K562 (cell line): ENCODE measurements around the gene NCAPG2. TPM values are rescaled to one million over a fixed set of nuclear protein-coding genes. Genes with fewer than 3 reads are reported as not detected.

Source experiments
- FOXM1 ChIP-seq, 2 experiments: fragments of 450-650 bp in 1 of 2; sonication (generic) in 1 of 2; formaldehyde crosslinking in 1 of 2; IDR thresholded peaks; 2 replicates each; pipeline versions ENCODE4 v1.6.1 to v1.9.0; 2017 to 2022; ENCODE audit warnings: low read depth in 2 of 2, mild to moderate bottlenecking in 2 of 2, missing genetic modification reagents in 1 of 2, moderate library complexity in 1 of 2
- GATAD2A ChIP-seq: fragments of 450-650 bp; IDR thresholded peaks from 2 replicates; pipeline ENCODE4 v1.6.1; 2017
- NFYB ChIP-seq: IDR thresholded peaks from 2 replicates; pipeline ENCODE4 v1.6.1; 2011; ENCODE audit warnings: mild to moderate bottlenecking, moderate library complexity; ENCODE audit not compliant: insufficient read length; ENCODE audit errors: extremely low read depth
- NR1H2 ChIP-seq: sonication (generic); formaldehyde crosslinking; IDR thresholded peaks from 2 replicates; pipeline ENCODE4 v1.4.0; 2020; ENCODE audit warnings: mild to moderate bottlenecking, missing genetic modification reagents
- NR2C2 ChIP-seq, 2 experiments: fragments of 200-800 bp in 1 of 2; sonication (Bioruptor generic) in 1 of 2; sonication (generic) in 1 of 2; formaldehyde crosslinking in 1 of 2; IDR thresholded peaks; 2 replicates each; pipeline versions ENCODE4 v1.6.1 to v1.8.0; 2016 to 2022; ENCODE audit warnings: mild to moderate bottlenecking in 1 of 2, missing compliant biosample characterization in 1 of 2, missing genetic modification characterization in 1 of 2, missing genetic modification reagents in 1 of 2
- RBBP5 ChIP-seq: fragments of 200-600 bp; sonication (generic); IDR thresholded peaks from 2 replicates; pipeline ENCODE4 v1.6.1; 2012; ENCODE audit warnings: borderline replicate concordance, mild to moderate bottlenecking, low read length, control low read depth, inconsistent platforms; ENCODE audit not compliant: insufficient read depth, poor library complexity, severe bottlenecking
- TGIF2 ChIP-seq: sonication (generic); formaldehyde crosslinking; IDR thresholded peaks from 2 replicates; pipeline ENCODE4 v1.8.1; 2022; ENCODE audit warnings: mild to moderate bottlenecking, missing genetic modification reagents, moderate library complexity
- polyA plus RNA-seq, 8 experiments: library from polyadenylated mRNA; depleted of rRNA in 4 of 8; stranded (reverse) in 5 of 8; unstranded in 3 of 8; fragments of >200 nt; fragmentation: Nextera tagmentation in 2 of 8; fragmentation: Illumina TruSeq in 1 of 8; extraction: Ambion mirVana in 2 of 8; extraction: Trizol in 1 of 8; gene quantifications; 2 replicates each; pipeline versions ENCODE4 v1.2.1 to v1.2.3, GENCODE V29; 2011 to 2014; ENCODE audit warnings: inconsistent platforms in 1 of 8, missing spikeins in 1 of 8
- total RNA-seq, 7 experiments: library from RNA; depleted of rRNA in 6 of 7; stranded (reverse); fragments of >200 nt in 6 of 7; fragmentation: Illumina TruSeq in 2 of 7; extraction: Trizol in 2 of 7; gene quantifications; 2 replicates each; pipeline versions ENCODE4 v1.2.1 to v1.2.3, GENCODE V29; 2011 to 2021; ENCODE audit warnings: low replicate concordance in 1 of 7
- TF ChIP-seq, protein P1 (sequence below): sonication (generic); formaldehyde crosslinking; IDR thresholded peaks from 2 replicates; pipeline ENCODE4 v1.9.0; 2022; ENCODE audit warnings: mild to moderate bottlenecking, missing genetic modification reagents
- TF ChIP-seq, protein P2 (sequence below), 2 experiments: fragments of 450-650 bp in 1 of 2; IDR thresholded peaks; 2 replicates each; pipeline ENCODE4 v1.6.1; 2011 to 2017; ENCODE audit warnings: low read depth in 2 of 2, antibody characterized with exemption in 1 of 2, borderline replicate concordance in 1 of 2, low read length in 1 of 2, mild to moderate bottlenecking in 1 of 2, mixed read lengths in 1 of 2; ENCODE audit not compliant: control insufficient read depth in 1 of 2
- TF ChIP-seq, protein P3 (sequence below): fragments of 450-650 bp; IDR thresholded peaks from 2 replicates; pipeline ENCODE4 v1.6.1; 2018; ENCODE audit not compliant: partially characterized antibody

Gene NCAPG2
- total and polyA plus RNA-seq, 9 of the 15 experiments (the other 6 are each of a cell fraction or from before 2014, with no cell fraction given): 21.5 to 127 (median 86.1) TPM

DNA sequence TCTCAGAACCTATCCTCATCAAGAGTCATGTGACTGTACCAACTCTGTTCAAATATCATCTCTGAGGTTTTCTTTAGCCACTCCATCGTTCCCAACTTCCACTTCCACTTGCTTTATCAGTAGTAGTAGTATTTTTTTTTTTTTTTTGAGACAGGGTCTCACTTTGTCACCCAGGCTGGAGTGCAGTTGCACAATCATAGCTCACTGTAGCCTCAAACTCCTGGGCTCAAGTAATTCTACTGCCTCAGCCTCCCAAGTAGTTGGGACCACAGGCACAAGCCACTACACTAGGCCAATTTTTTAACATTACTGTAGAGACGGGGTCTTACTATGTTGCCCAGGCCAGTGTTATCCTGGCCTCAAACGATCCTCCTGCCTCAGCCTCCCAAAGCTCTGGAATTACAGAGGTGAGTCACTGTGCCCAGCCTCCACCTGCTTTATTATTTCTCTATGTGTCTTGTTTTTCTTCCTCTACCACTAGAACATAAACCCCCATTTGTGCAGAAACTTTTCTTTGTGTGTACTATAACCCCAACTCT, 5.9 kb downstream of the NCAPG2 start (continued):
- TF ChIP-seq RBBP5 (no peak), NFYB (no peak), TGIF2 (CRISPR knock-in tag) (no peak), NR2C2 (CRISPR knock-in tag; IDR thresholded peaks at IDR 0.05) (no peak), NR2C2 (tag; IDR thresholded peaks at IDR 0.05) (no peak), FOXM1 (IDR thresholded peaks at IDR 0.05; ENCODE audit: low read depth) (no peak), FOXM1 (CRISPR knock-in tag; IDR thresholded peaks at IDR 0.05; ENCODE audit: low read depth) (no peak), NR1H2 (CRISPR knock-in tag) (no peak), GATAD2A (no peak)
- TF ChIP-seq, protein P1, sequence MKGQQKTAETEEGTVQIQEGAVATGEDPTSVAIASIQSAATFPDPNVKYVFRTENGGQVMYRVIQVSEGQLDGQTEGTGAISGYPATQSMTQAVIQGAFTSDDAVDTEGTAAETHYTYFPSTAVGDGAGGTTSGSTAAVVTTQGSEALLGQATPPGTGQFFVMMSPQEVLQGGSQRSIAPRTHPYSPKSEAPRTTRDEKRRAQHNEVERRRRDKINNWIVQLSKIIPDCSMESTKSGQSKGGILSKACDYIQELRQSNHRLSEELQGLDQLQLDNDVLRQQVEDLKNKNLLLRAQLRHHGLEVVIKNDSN (CRISPR knock-in tag): peak; percentile 34; the same call in 1 of the 2 replicates
- TF ChIP-seq, protein P2, sequence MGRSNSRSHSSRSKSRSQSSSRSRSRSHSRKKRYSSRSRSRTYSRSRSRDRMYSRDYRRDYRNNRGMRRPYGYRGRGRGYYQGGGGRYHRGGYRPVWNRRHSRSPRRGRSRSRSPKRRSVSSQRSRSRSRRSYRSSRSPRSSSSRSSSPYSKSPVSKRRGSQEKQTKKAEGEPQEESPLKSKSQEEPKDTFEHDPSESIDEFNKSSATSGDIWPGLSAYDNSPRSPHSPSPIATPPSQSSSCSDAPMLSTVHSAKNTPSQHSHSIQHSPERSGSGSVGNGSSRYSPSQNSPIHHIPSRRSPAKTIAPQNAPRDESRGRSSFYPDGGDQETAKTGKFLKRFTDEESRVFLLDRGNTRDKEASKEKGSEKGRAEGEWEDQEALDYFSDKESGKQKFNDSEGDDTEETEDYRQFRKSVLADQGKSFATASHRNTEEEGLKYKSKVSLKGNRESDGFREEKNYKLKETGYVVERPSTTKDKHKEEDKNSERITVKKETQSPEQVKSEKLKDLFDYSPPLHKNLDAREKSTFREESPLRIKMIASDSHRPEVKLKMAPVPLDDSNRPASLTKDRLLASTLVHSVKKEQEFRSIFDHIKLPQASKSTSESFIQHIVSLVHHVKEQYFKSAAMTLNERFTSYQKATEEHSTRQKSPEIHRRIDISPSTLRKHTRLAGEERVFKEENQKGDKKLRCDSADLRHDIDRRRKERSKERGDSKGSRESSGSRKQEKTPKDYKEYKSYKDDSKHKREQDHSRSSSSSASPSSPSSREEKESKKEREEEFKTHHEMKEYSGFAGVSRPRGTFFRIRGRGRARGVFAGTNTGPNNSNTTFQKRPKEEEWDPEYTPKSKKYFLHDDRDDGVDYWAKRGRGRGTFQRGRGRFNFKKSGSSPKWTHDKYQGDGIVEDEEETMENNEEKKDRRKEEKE (IDR thresholded peaks at IDR 0.05; ENCODE audit: borderline replicate concordance in 1 of 2, control insufficient read depth in 1 of 2, low read depth in 2 of 2, low read length in 1 of 2): no peak
- TF ChIP-seq, protein P3, sequence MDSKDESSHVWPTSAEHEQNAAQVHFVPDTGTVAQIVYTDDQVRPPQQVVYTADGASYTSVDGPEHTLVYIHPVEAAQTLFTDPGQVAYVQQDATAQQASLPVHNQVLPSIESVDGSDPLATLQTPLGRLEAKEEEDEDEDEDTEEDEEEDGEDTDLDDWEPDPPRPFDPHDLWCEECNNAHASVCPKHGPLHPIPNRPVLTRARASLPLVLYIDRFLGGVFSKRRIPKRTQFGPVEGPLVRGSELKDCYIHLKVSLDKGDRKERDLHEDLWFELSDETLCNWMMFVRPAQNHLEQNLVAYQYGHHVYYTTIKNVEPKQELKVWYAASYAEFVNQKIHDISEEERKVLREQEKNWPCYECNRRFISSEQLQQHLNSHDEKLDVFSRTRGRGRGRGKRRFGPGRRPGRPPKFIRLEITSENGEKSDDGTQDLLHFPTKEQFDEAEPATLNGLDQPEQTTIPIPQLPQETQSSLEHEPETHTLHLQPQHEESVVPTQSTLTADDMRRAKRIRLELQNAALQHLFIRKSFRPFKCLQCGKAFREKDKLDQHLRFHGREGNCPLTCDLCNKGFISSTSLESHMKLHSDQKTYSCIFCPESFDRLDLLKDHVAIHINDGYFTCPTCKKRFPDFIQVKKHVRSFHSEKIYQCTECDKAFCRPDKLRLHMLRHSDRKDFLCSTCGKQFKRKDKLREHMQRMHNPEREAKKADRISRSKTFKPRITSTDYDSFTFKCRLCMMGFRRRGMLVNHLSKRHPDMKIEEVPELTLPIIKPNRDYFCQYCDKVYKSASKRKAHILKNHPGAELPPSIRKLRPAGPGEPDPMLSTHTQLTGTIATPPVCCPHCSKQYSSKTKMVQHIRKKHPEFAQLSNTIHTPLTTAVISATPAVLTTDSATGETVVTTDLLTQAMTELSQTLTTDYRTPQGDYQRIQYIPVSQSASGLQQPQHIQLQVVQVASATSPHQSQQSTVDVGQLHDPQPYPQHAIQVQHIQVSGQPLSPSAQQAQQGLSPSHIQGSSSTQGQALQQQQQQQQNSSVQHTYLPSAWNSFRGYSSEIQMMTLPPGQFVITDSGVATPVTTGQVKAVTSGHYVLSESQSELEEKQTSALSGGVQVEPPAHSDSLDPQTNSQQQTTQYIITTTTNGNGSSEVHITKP: peak; percentile 32
